Measurements from ENCODE around the gene ABHD16B. TPM values are rescaled to one million over a fixed set of nuclear protein-coding genes. Genes with fewer than 3 reads are reported as not detected.
A peak's percentile ranks its signal among the peaks of the same experiment; 100 is the strongest.

ABHD16B gene
- total and polyA plus RNA-seq, 4 experiments from 2014 or later, result not detected

DNA sequence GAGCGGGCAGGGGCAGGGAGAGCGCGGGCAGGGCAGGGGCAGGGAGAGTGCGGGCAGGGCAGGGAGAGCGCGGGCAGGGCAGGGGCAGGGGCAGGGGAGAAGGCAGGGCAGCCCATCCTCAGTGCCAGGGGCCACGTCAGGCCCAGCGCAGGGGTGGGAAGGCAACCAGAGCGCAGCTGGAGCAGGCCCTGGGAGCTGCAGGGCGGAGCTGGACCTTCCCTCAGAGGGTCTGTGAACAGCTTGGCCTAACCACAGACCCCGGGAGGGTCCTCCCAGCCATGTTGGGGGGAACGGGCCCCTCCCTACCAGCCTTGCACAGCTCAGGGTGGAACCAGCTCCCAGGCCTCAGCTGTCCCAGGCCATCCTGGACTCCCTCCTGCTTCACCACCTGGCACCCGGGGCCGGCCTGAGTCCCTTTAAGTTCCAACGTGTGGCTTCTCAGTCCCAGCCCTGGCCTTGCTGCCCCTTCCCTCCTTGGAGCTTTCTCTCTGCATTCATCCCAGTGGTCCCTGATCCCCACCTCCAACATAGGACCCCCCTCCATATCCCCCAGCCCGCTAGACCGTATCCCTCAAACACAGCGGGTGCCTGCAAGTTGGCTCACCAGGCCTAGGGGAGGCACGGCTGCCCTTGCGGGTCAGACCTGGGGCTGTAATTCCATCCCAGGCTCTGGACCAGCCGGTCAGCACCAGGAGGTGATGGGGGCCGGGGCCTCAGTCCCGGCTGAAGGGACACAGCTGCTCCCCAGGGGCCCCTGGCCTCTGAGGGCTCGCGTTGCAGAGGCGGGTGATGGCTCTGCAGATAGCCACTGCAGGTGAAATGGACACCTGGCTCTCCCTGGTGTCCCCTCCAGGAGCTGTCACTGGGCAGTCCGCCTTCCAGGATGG lies 24.6 kb upstream of the ABHD16B start:
- H3K36me3 Mint-ChIP-seq, result no peaks in the 10 kb centered on the region
- Histone ChIP-seq H3K9me3 (ENCODE audit: control insufficient read depth in 1 of 2, low read length in 2 of 2) (no peaks in the 10 kb centered on the region), H3K4me1 (ENCODE audit: insufficient read depth, low read length) (no peaks in the 10 kb centered on the region), H3K27me3 (ENCODE audit: insufficient read depth, low read length) (no peaks in the 10 kb centered on the region), H3K36me3 (ENCODE audit: insufficient read depth, low read length) (no peaks in the 10 kb centered on the region), H3K4me3 (ENCODE audit: low read length in 2 of 2) (no peak overlapping the region), H3K27ac (ENCODE audit: low read depth, low read length) (no peak overlapping the region)
- no peak overlapping the region for H3K4me3 Mint-ChIP-seq
- ChIA-PET POLR2A (ENCODE audit: partially characterized antibody) (no interaction called here), CTCF (ENCODE audit: partially characterized antibody) (no interaction called here)
- no peak for DNase-seq
- peaks cover 5% of the 10 kb centered on the region in 2 donors for H3K27me3 Mint-ChIP-seq
- H3K4me1 Mint-ChIP-seq, result peaks cover 0 to 3% (median under 1%) of the 10 kb centered on the region in 4 donors
- intact Hi-C loops (cut with micrococcal nuclease), result no loop called here
- peaks cover 0 to 2% (median 0%) of the 10 kb centered on the region in 8 donors for H3K9me3 Mint-ChIP-seq
- H3K27ac Mint-ChIP-seq, result no peak overlapping the region

DNA sequence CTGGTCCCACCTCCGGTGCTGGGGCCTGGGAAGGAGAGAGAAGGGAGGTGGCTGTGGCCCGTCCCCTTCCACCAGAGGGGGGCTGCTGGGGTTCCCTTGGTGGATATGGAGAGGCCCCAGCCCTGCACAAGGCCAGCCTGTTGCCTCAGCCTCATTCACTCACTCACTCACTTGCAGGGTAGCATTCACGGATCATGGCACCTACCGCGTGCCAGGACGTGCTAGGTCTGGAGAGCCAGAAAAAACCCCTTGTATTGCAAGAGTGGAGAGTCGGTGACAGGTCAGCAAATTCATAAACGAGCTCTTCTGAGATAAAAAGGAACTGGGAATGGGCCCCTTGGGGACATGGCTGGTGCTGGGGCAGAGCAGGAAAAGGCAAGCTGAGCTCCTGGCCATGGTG lies 23.8 kb upstream of the ABHD16B start:
- CTCF ChIA-PET (ENCODE audit: partially characterized antibody), result no interaction called here
- no peak overlapping the region for H3K27ac Mint-ChIP-seq

DNA sequence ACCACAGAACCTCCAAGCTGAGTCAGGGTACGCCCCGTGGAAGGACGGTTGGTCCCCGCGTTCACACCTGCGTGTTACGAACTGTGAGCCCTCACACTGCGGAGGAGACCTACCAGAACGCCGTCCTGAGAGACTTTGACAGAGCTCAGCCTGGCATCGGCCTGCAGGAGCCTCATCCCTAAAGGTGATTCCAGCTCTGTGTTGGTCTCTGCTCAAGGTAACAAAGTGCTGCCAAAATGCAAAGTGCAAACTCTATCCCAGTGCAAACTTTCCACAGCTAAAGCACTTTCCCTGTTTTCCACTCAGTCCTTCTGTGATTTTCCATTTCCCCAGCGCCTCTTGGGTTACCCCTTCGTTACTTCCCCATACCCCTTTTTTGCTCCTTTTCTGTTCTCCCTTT lies 21.7 kb upstream of the ABHD16B start:
- peaks cover 15% of the 10 kb centered on the region for H3K27me3 ChIP-seq (ENCODE audit: insufficient read depth, low read length)
- peaks cover 5 to 23% (median 13%) of the 10 kb centered on the region in 4 donors for H3K4me1 Mint-ChIP-seq
- H3K27ac Mint-ChIP-seq, result no peak overlapping the region
- intact Hi-C loops (cut with micrococcal nuclease), result no loop called here
- no peak overlapping the region for H3K27ac ChIP-seq (ENCODE audit: low read depth, low read length)
- no peaks in the 10 kb centered on the region for H3K9me3 ChIP-seq (ENCODE audit: control insufficient read depth in 1 of 2, low read length in 2 of 2)
- H3K27me3 Mint-ChIP-seq, result peaks cover 17 to 18% of the 10 kb centered on the region in 2 donors
- no peaks in the 10 kb centered on the region for H3K36me3 Mint-ChIP-seq
- peaks cover 0 to 2% (median 0%) of the 10 kb centered on the region in 8 donors for H3K9me3 Mint-ChIP-seq
- H3K4me3 ChIP-seq (ENCODE audit: low read length in 2 of 2), result no peak overlapping the region
- no peak for DNase-seq
- ChIA-PET CTCF (ENCODE audit: partially characterized antibody) (no interaction called here), POLR2A (ENCODE audit: partially characterized antibody) (no interaction called here)
- H3K4me1 ChIP-seq (ENCODE audit: insufficient read depth, low read length), result peaks cover 10% of the 10 kb centered on the region
- H3K4me3 Mint-ChIP-seq, result no peak overlapping the region
- H3K36me3 ChIP-seq (ENCODE audit: insufficient read depth, low read length), result no peaks in the 10 kb centered on the region

More for the DNA sequence above, 23.8 kb upstream of the ABHD16B start:
- no peaks in the 10 kb centered on the region for H3K9me3 ChIP-seq (ENCODE audit: control insufficient read depth in 1 of 2, low read length in 2 of 2)
- peaks cover 1 to 10% (median 4%) of the 10 kb centered on the region in 4 donors for H3K4me1 Mint-ChIP-seq
- H3K4me3 ChIP-seq (ENCODE audit: low read length in 2 of 2), result no peak overlapping the region
- POLR2A ChIA-PET (ENCODE audit: partially characterized antibody), result no interaction called here
- no peak for DNase-seq
- peaks cover 8% of the 10 kb centered on the region in 2 donors for H3K27me3 Mint-ChIP-seq
- no peak overlapping the region for H3K4me3 Mint-ChIP-seq
- H3K27me3 ChIP-seq (ENCODE audit: insufficient read depth, low read length), result no peaks in the 10 kb centered on the region
- intact Hi-C loops (cut with micrococcal nuclease), result no loop called here
- H3K36me3 Mint-ChIP-seq, result no peaks in the 10 kb centered on the region
- peaks cover 0 to 2% (median 0%) of the 10 kb centered on the region in 8 donors for H3K9me3 Mint-ChIP-seq
- no peaks in the 10 kb centered on the region for H3K36me3 ChIP-seq (ENCODE audit: insufficient read depth, low read length)
- H3K4me1 ChIP-seq (ENCODE audit: insufficient read depth, low read length), result no peaks in the 10 kb centered on the region
- no peak overlapping the region for H3K27ac ChIP-seq (ENCODE audit: low read depth, low read length)

DNA sequence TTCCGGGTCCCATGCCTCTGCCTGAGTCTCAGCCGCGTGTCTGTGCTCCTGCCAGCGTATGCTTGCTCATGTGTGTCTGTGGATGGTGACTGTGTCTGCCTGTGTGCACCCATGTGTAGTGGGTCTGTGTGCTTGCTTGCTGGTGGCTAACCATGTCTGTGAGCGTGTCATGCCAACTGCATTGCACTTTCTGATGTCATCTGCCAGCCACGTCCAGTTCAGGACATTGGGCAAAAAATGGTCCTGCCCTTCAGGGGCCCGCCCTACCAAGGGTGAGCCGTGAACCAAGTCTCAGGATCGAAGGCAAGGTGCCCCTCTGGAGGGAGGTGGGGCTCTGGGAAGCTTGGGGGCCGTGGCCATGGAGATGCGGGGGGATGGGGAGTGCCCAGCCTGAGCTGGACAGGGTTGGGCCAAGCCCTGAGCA lies 20.9 kb upstream of the ABHD16B start:
- intact Hi-C loops (cut with micrococcal nuclease), result no loop called here
- peaks cover 5 to 25% (median 17%) of the 10 kb centered on the region in 4 donors for H3K4me1 Mint-ChIP-seq

DNA sequence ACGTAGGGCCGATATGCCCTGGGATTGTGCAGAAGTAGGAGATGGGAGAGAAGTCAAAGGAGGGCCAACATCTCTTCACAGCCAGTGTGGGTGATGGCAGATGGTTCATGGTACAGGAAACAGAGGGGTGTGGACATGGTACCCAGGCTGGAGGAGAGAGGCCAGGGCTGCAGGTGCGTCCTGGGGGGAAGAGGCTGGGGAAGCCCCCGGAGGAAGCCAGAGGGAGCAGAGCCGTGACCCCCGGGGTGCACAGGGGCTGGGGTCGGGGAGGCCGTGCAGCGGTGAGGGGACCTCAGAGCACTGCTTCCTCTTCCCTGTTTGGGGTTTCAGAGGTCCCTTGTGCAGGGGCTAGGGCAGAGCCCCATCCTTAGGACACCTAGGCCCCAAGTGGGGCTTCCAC lies 19.0 kb upstream of the ABHD16B start:
- no peak overlapping the region for H3K27ac ChIP-seq (ENCODE audit: low read depth, low read length)
- H3K36me3 ChIP-seq (ENCODE audit: insufficient read depth, low read length), result no peaks in the 10 kb centered on the region
- Mint-ChIP-seq H3K4me1 (peaks cover 7 to 25% (median 17%) of the 10 kb centered on the region in 4 donors), H3K36me3 (no peaks in the 10 kb centered on the region), H3K4me3 (peak overlapping the region in 3 of 8 donors; percentile 6 to 52 (median 43)), H3K27me3 (peaks cover 19% of the 10 kb centered on the region in 2 donors), H3K27ac (no peak overlapping the region), H3K9me3 (no peaks in the 10 kb centered on the region)
- no peak overlapping the region for H3K4me3 ChIP-seq (ENCODE audit: low read length in 2 of 2)
- H3K4me1 ChIP-seq (ENCODE audit: insufficient read depth, low read length), result peaks cover 25% of the 10 kb centered on the region
- no peak for DNase-seq
- POLR2A ChIA-PET (ENCODE audit: partially characterized antibody), result no interaction called here
- H3K27me3 ChIP-seq (ENCODE audit: insufficient read depth, low read length), result peaks cover 26% of the 10 kb centered on the region
- no peaks in the 10 kb centered on the region for H3K9me3 ChIP-seq (ENCODE audit: control insufficient read depth in 1 of 2, low read length in 2 of 2)
- intact Hi-C loops (cut with micrococcal nuclease), result no loop called here
- CTCF ChIA-PET (ENCODE audit: partially characterized antibody), result no interaction called here

More for the DNA sequence above, 20.9 kb upstream of the ABHD16B start:
- Mint-ChIP-seq H3K27ac (peak overlapping the region in 1 of 7 donors; percentile 68), H3K36me3 (no peaks in the 10 kb centered on the region), H3K27me3 (peaks cover 17 to 18% of the 10 kb centered on the region in 2 donors), H3K9me3 (peaks cover 0 to 2% (median 0%) of the 10 kb centered on the region in 8 donors), H3K4me3 (no peak overlapping the region)
- Histone ChIP-seq H3K9me3 (ENCODE audit: control insufficient read depth in 1 of 2, low read length in 2 of 2) (no peaks in the 10 kb centered on the region), H3K27ac (ENCODE audit: low read depth, low read length) (no peak overlapping the region), H3K4me1 (ENCODE audit: insufficient read depth, low read length) (peaks cover 16% of the 10 kb centered on the region), H3K27me3 (ENCODE audit: insufficient read depth, low read length) (peaks cover 16% of the 10 kb centered on the region), H3K36me3 (ENCODE audit: insufficient read depth, low read length) (no peaks in the 10 kb centered on the region), H3K4me3 (ENCODE audit: low read length in 2 of 2) (no peak overlapping the region)
- no peak for DNase-seq
- ChIA-PET CTCF (ENCODE audit: partially characterized antibody) (no interaction called here), POLR2A (ENCODE audit: partially characterized antibody) (no interaction called here)

DNA sequence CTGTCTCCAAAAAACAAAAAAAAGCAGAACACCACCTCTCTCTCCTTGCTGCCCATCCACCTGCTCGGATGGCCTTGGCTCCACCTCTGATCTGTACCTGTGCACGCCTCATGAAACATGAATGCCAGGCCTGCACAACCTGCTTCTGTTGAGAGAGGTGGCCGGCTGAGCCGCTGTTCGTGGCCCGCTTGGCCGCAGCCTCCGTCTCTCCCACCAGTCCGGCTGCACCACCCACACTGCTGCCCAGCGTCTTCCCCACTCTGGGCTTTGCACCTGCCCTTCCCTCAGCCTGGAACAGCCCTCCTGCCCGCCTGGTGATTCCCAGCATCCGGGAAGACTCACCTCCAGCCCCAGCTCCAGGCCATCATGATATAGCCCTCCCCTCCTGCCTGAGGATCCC lies 18.1 kb upstream of the ABHD16B start:
- Mint-ChIP-seq H3K36me3 (no peaks in the 10 kb centered on the region), H3K4me1 (peaks cover 7 to 24% (median 15%) of the 10 kb centered on the region in 4 donors), H3K4me3 (no peak overlapping the region), H3K27ac (no peak overlapping the region), H3K9me3 (no peaks in the 10 kb centered on the region), H3K27me3 (peaks cover 16 to 19% of the 10 kb centered on the region in 2 donors)
- Histone ChIP-seq H3K27me3 (ENCODE audit: insufficient read depth, low read length) (peaks cover 31% of the 10 kb centered on the region), H3K4me3 (ENCODE audit: low read length in 2 of 2) (no peak overlapping the region), H3K9me3 (ENCODE audit: control insufficient read depth in 1 of 2, low read length in 2 of 2) (no peaks in the 10 kb centered on the region), H3K27ac (ENCODE audit: low read depth, low read length) (no peak overlapping the region), H3K4me1 (ENCODE audit: insufficient read depth, low read length) (peaks cover 33% of the 10 kb centered on the region), H3K36me3 (ENCODE audit: insufficient read depth, low read length) (no peaks in the 10 kb centered on the region)
- POLR2A ChIA-PET (ENCODE audit: partially characterized antibody), result no interaction called here
- intact Hi-C loops (cut with micrococcal nuclease), result no loop called here
- CTCF ChIA-PET (ENCODE audit: partially characterized antibody), result no interaction called here
- DNase-seq, result no peak

DNA sequence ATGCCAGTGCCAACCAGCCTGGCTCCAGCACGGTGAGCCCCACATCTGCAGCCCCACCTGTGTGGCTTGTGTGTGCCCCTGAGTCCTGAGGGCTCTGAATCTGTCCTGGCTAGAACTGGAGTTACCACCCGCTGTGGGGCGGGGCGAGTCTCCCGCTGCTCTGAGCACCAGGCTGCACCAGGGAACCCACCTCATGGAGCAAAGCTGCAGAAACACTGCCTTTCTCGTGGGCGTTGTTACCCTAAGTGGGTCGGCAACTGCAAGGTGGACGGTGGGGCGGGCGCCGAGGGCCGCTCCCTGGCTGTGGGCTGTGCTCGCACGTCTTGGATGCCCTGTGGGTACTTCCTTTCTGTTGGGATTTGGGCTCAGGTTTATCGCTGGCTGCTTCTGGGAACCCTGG lies 17.5 kb upstream of the ABHD16B start:
- H3K4me1 ChIP-seq (ENCODE audit: insufficient read depth, low read length), result peaks cover 33% of the 10 kb centered on the region
- Mint-ChIP-seq H3K4me1 (peaks cover 7 to 24% (median 15%) of the 10 kb centered on the region in 4 donors), H3K27ac (no peak overlapping the region), H3K9me3 (no peaks in the 10 kb centered on the region), H3K4me3 (peak overlapping the region in 6 of 8 donors; percentile 9 to 49 (median 37)), H3K27me3 (peaks cover 16 to 19% of the 10 kb centered on the region in 2 donors), H3K36me3 (no peaks in the 10 kb centered on the region)
- no peak overlapping the region for H3K27ac ChIP-seq (ENCODE audit: low read depth, low read length)
- no peaks in the 10 kb centered on the region for H3K36me3 ChIP-seq (ENCODE audit: insufficient read depth, low read length)
- H3K27me3 ChIP-seq (ENCODE audit: insufficient read depth, low read length), result peaks cover 31% of the 10 kb centered on the region
- H3K4me3 ChIP-seq (ENCODE audit: low read length in 2 of 2), result no peak overlapping the region
- no peaks in the 10 kb centered on the region for H3K9me3 ChIP-seq (ENCODE audit: control insufficient read depth in 1 of 2, low read length in 2 of 2)
- POLR2A ChIA-PET (ENCODE audit: partially characterized antibody), result no interaction called here
- CTCF ChIA-PET (ENCODE audit: partially characterized antibody), result no interaction called here
- intact Hi-C loops (cut with micrococcal nuclease), result no loop called here
- DNase-seq, result no peak
